SK-MEL-5 (cell line): ENCODE results near the gene ZMYM2. TPM values are rescaled to one million over a fixed set of nuclear protein-coding genes. Genes with fewer than 3 reads are reported as not detected.
"Not testable (repeated sequence)": the region's sequence is repeated elsewhere in the genome, so short reads cannot be mapped to it uniquely, and the experiment has no call there.

Experiments
- DNase-seq: peaks from one replicate; pipeline ENCODE4 v3.0.0-alpha.2; 2016; ENCODE audit warnings: low read depth, low spot score
- in situ Hi-C: cut with HindIII; loops from 2 replicates; pipeline ENCODE4 v1.10.0; 2016; ENCODE audit warnings: low sequenced_read_pairs, high pct_unique_total_duplicates, low pct_unique_long_range_greater_than_20kb
- total RNA-seq: library from RNA; depleted of rRNA; stranded (reverse); fragments of >200 nt; shearing (Covaris generic); gene quantifications from 2 replicates; pipeline ENCODE4 v1.2.3, GENCODE V29; 2014

ZMYM2 gene
- total RNA-seq, 1 experiment from 2014 or later, result 84.6 TPM

GRCh38 chr13:19974498-19975009, 16.0 kb downstream of the ZMYM2 start:
- DNase-seq, in situ Hi-C loops: not testable (repeated sequence)

- in situ Hi-C loops, result no loop called here
Measured at GRCh38 chr13:19978831-19979437, 20.4 kb downstream of the ZMYM2 start.

GRCh38 chr13:19981685-19982238, 23.2 kb downstream of the ZMYM2 start:
- DNase-seq, result no peak
- in situ Hi-C loops, result no loop called here

More at GRCh38 chr13:19978831-19979437, 20.4 kb downstream of the ZMYM2 start:
- no peak for DNase-seq

- in situ Hi-C loops, result no loop called here
- no peak for DNase-seq
Measured at GRCh38 chr13:19982447-19983043, 24.0 kb downstream of the ZMYM2 start.

- in situ Hi-C loops, result no loop called here
- peak; percentile 60 for DNase-seq
Measured at GRCh38 chr13:19984430-19985218, 26.1 kb downstream of the ZMYM2 start.

GRCh38 chr13:19985219-19985556, 26.7 kb downstream of the ZMYM2 start:
- DNase-seq, result no peak
- in situ Hi-C loops, result no loop called here

- in situ Hi-C loops, result no loop called here
- DNase-seq, result no peak
Measured at GRCh38 chr13:19991531-19991930, 33.0 kb downstream of the ZMYM2 start.

GRCh38 chr13:19993024-19993423, 34.5 kb downstream of the ZMYM2 start:
- in situ Hi-C loops, result no loop called here
- no peak for DNase-seq

GRCh38 chr13:19998960-19999359, 40.4 kb downstream of the ZMYM2 start:
- no peak for DNase-seq
- in situ Hi-C loops, result no loop called here

GRCh38 chr13:20000062-20000552, 41.6 kb downstream of the ZMYM2 start:
- in situ Hi-C loops, result no loop called here

GRCh38 chr13:20001366-20002190, 43.1 kb downstream of the ZMYM2 start:
- in situ Hi-C loops, result no loop called here
- no peak for DNase-seq

More at GRCh38 chr13:20000062-20000552, 41.6 kb downstream of the ZMYM2 start:
- DNase-seq, result no peak

GRCh38 chr13:20002787-20003186, 44.3 kb downstream of the ZMYM2 start:
- in situ Hi-C loops, result no loop called here
- no peak for DNase-seq

- DNase-seq, result no peak
- in situ Hi-C loops, result no loop called here
Measured at GRCh38 chr13:20006206-20006605, 47.7 kb downstream of the ZMYM2 start.

GRCh38 chr13:20015763-20016162, 57.2 kb downstream of the ZMYM2 start:
- no peak for DNase-seq
- in situ Hi-C loops, result no loop called here

GRCh38 chr13:20016649-20017364, 58.3 kb downstream of the ZMYM2 start:
- in situ Hi-C loops, result no loop called here
- no peak for DNase-seq

- in situ Hi-C loops, result no loop called here
- DNase-seq, result no peak
Measured at GRCh38 chr13:20017365-20017711, 58.8 kb downstream of the ZMYM2 start.

GRCh38 chr13:20019043-20019442, 60.5 kb downstream of the ZMYM2 start:
- no peak for DNase-seq
- in situ Hi-C loops, result no loop called here
